Activated CD4-positive, alpha-beta memory T cell treated with anti-CD3 and anti-CD28 coated beads for 36 hours (primary cell): ENCODE data around the gene ZBED5. TPM values are rescaled to one million over a fixed set of nuclear protein-coding genes. Genes with fewer than 3 reads are reported as not detected.
A peak's percentile ranks its signal among the peaks of the same experiment; 100 is the strongest.

Experiments
- CTCF ChIA-PET: fragments of 350-600 bp; sonication (Branson Sonifier 250); formaldehyde crosslinking; loops from one replicate; lab custom pipeline; 2021; ENCODE audit warnings: antibody characterized with exemption, inconsistent platforms; lab: Charles Lee
- POLR2A ChIA-PET: fragments of 350-600 bp; sonication (Branson Sonifier 250); formaldehyde crosslinking; loops from one replicate; lab custom pipeline; 2021; ENCODE audit warnings: antibody characterized with exemption; lab: Charles Lee
- DNase-seq: peaks from one replicate; pipeline ENCODE4 v3.0.0-alpha.2; 2020
- H3K27ac Mint-ChIP-seq: one replicate; pipeline ENCODE4 v1.8.0; 2021; ENCODE audit warnings: mixed read lengths
- H3K27me3 Mint-ChIP-seq: one replicate; pipeline ENCODE4 v1.8.0; 2021; ENCODE audit warnings: mixed read lengths
- H3K36me3 Mint-ChIP-seq: one replicate; pipeline ENCODE4 v1.8.0; 2021; ENCODE audit warnings: mixed read lengths
- H3K4me1 Mint-ChIP-seq: one replicate; pipeline ENCODE4 v1.8.0; 2021; ENCODE audit warnings: low read depth, mixed read lengths
- H3K4me3 Mint-ChIP-seq: one replicate; pipeline ENCODE4 v1.8.0; 2021; ENCODE audit warnings: mild to moderate bottlenecking, mixed read lengths
- H3K9me3 Mint-ChIP-seq: one replicate; pipeline ENCODE4 v1.8.0; 2021; ENCODE audit warnings: mixed read lengths
- intact Hi-C: fragments of 100-400 bp; cut with micrococcal nuclease; formaldehyde crosslinking; loops from one replicate; pipeline ENCODE4 v1.15.1; 2023
- total RNA-seq, 2 experiments: library from RNA; stranded (reverse); gene quantifications; one replicate each; pipeline ENCODE4 v1.2.3, GENCODE V29; 2021

The ZBED5 gene
- 10 to 100 TPM; 39.8 to 43.3 TPM for total RNA-seq

DNA sequence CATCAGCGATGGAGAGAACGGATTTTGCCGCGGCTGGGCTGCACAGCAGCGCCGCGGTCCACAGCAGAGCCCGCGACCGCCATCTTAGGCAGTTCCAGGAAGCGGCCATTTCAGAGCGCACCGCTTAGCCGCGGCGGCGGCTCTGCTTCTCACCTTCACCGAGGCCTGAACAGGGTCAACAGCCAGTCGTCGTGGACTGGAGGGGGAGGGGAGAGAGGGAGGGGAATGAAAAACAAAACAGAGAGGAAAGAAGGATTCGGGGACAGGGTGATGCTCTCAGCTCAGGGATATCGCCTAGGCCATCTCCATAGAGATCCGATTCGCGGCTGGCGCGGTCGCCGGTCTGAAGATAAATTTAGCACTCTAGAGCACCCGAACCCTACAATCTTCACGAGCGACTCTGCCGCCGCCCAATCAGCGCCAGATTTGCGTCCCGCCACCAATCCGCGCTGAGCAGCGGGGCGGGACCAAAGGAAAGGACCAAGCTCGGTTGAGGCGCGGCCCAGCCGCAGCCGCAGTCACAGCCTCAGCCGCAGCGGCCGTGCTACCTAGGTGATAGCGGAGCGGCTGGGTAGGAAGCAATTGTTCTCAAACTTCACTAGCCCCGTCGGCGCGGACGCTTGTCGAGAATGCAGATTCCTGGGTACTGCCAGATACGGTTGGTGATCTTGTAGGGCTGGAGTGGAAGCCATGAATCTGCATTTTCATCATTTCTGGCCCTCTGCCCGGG lies at the start of gene ZBED5:
Gene ZBED5 (minus strand): TSS at position 345 of the 730 bp plus-strand sequence. CDS start 3,108 bp downstream, outside the sequence.
- intact Hi-C loops, result loop anchor here (1.0 to 5.0 kb wide), 6 partner anchors 49 to 1397 kb away; partner anchors contain the start of genes AMPD3, CTR9, USP47 and ZNF143
- H3K4me3 Mint-ChIP-seq, result peak within 1 kb of the TSS; percentile 97
- DNase-seq, result peak; percentile 98
- H3K27me3 Mint-ChIP-seq, result no peaks in the 10 kb centered on the region
- POLR2A ChIA-PET, result interaction anchor here (0.7 to 7.6 kb wide), 14 partner anchors 9 to 985 kb away, joined by 3 to 156 read pairs (median 4); partner anchors contain the start of gene EIF4G2
- CTCF ChIA-PET, result interaction anchor here (1.1 to 2.9 kb wide), 10 partner anchors 9 to 180 kb away, joined by 3 to 17 read pairs (median 4); partner anchors contain the start of gene EIF4G2
- no peaks in the 10 kb centered on the region for H3K9me3 Mint-ChIP-seq
- H3K36me3 Mint-ChIP-seq, result peaks cover 30% of the 10 kb centered on the region
- H3K27ac Mint-ChIP-seq, result peak within 1 kb of the TSS; percentile 99
- H3K4me1 Mint-ChIP-seq, result peaks cover 33% of the 10 kb centered on the region

DNA sequence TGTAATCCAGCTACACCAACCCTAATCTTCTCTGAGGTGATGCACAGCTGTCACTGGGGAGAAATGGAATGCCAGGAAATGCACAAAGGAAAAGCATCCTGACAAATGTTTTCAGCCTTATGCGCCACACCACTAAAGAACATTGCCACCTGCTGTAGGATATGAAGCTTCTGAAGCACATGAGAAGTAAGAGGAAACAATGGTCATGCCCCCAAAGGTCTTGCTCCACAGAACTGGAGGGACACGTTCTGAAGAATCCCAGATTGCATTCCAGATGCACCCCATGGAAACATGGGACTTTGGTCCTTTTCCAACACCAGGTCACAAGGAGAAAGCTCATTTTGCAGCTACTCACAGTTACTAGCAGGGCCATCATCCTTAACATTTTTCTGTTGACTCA lies 48.7 kb upstream of the ZBED5 start:
- Mint-ChIP-seq H3K36me3 (no peaks in the 10 kb centered on the region), H3K27ac (no peak overlapping the region), H3K27me3 (peaks cover 21% of the 10 kb centered on the region), H3K4me3 (no peak overlapping the region), H3K9me3 (no peaks in the 10 kb centered on the region), H3K4me1 (no peaks in the 10 kb centered on the region)
- intact Hi-C loops, result no loop called here
- no peak for DNase-seq
- ChIA-PET CTCF (interaction anchor here (0.6 to 2.4 kb wide), 7 partner anchors 27 to 256 kb away, joined by 3 to 13 read pairs (median 3); partner anchors contain the start of gene EIF4G2), POLR2A (interaction anchor here (1.2 kb wide), 1 partner anchor 48 kb away, joined by 5 read pairs; no protein-coding TSS in a partner anchor)

DNA sequence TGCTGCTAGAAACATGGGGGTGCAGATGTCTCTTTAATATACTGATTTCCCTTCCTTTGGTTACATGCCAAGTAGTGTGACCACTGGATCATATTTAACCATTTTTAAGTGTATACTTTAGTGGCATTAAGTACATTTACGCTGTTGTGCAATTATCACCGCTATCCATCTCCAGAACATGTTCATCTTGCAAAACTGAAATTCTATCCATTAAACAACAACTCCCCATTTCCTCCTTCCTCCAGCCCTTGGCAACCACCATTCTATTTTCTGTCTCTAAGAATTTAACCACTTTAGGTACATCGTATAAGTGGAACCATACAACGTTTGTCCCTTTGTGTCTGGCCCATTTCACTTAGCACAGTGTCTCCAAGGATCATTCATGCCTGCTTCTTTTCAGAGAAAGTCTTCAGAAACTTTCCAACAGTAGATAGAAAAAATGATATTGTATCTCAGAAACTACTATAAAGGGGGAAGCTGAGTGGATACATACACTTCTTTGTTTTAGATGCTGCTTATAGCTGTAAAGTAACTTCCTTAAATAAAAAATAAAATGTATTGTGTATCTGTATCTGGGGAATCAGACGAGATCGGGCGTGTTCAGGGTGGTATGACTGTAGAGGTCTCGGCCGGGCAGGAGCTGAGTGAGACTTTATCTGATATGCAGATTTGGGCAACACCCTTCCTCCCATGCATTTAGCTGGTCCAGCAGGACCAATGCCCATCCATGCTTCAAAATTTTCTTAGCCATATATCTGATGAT lies 44.6 kb upstream of the ZBED5 start:
- peaks cover 6% of the 10 kb centered on the region for H3K4me1 Mint-ChIP-seq
- no peak for DNase-seq
- no peak overlapping the region for H3K27ac Mint-ChIP-seq
- no peaks in the 10 kb centered on the region for H3K36me3 Mint-ChIP-seq
- H3K4me3 Mint-ChIP-seq, result no peak overlapping the region
- peaks cover 21% of the 10 kb centered on the region for H3K27me3 Mint-ChIP-seq
- H3K9me3 Mint-ChIP-seq, result no peaks in the 10 kb centered on the region
- ChIA-PET POLR2A (no interaction called here), CTCF (interaction anchor here (1.1 to 1.5 kb wide), 3 partner anchors 11 to 110 kb away, joined by 3 to 6 read pairs (median 4); no protein-coding TSS in a partner anchor)
- intact Hi-C loops, result no loop called here

DNA sequence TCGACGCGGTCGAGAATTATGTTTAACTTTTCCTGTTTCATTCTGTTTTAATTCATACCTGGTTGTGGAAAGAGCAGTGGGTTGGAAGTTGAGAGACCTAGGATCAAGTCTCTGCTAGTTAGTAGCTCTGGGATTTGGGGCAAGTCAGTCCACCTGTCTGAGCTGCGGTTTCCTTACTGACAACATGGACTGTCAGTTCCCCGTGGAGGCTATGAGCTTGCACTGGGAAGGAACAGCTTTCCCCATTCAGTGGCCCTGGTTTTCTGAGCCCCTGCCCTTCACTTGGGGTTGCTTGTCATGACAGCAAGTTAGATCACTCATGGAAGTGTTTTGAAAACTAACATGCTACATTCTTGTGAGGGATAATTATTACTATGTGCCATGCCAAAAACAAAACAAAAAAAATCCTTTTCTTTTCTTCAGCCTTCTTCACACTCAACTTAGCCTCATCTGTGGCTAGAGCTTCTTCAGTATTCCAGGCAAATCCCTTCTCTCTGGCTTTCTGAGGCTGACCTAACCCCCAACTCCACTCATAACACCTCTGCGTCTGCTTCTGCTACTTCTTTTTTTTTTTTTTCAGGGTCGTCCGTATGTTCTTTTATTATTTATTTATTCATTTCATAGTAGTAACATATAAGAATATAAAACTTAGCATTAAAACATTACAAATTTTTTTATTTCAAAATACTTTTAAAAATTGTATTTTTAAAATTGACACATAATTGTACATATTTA lies 43.0 kb upstream of the ZBED5 start:
- intact Hi-C loops, result no loop called here
- ChIA-PET CTCF (interaction anchor here (1.3 to 1.5 kb wide), 2 partner anchors 22 to 108 kb away, joined by 4 to 7 read pairs; no protein-coding TSS in a partner anchor), POLR2A (no interaction called here)
- Mint-ChIP-seq H3K4me1 (peaks cover 6% of the 10 kb centered on the region), H3K27ac (no peak overlapping the region), H3K36me3 (no peaks in the 10 kb centered on the region), H3K9me3 (no peaks in the 10 kb centered on the region), H3K4me3 (no peak overlapping the region), H3K27me3 (peaks cover 16% of the 10 kb centered on the region)
- DNase-seq, result no peak

DNA sequence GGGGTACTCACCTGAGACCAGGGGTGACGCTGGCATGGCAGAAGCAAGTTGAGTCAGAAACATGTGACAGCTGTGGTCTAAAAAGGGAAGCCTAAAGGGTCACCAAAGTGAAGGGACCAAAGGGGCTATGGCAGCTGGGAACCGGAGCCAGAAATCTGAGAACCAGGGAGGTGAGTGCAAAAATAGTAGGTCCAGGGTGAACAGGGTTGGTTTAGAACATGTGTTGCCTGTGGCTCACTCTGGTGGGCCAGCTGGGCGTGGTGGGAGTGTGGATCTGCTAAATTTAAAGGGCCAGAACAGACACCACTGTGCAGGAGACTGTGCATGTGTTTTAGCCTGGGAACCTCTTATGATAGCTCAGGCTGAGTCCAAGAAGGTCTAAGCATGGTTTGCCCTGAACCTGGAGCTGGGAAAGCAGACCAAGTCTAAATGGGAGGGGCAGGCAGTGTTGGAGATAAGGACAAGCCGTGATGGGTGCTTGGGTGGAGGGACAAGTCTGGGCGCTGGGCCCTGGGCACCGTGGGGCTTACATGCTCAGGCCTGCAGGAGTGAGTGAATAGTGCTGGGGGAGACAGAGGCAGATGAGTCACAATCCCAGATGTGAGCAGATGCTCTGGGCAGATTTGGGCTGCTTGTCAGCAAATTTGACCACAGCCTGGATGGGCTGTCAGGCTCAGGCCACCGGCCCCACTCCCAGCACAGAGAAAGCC lies 41.4 kb upstream of the ZBED5 start:
- ChIA-PET CTCF (interaction anchor here (1.2 to 1.3 kb wide), 2 partner anchors 20 to 129 kb away, joined by 3 to 4 read pairs; no protein-coding TSS in a partner anchor), POLR2A (no interaction called here)
- Mint-ChIP-seq H3K4me3 (no peak overlapping the region), H3K4me1 (peaks cover 6% of the 10 kb centered on the region), H3K27me3 (peaks cover 9% of the 10 kb centered on the region), H3K27ac (no peak overlapping the region), H3K36me3 (no peaks in the 10 kb centered on the region), H3K9me3 (no peaks in the 10 kb centered on the region)
- peak; percentile 11 for DNase-seq
- intact Hi-C loops, result no loop called here

DNA sequence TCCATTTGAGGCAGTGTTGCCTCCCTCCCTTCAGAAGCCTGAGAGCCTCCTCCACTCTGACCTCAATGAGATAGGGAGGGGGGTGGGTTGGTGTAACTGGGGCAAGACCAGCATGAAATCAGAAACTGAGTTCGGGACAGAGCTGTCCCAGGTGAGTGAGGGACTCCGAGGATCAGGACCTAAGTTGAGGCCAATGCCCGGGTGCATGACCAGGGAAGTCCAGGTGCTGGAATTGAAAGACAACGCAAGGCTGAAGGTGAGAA lies 40.8 kb upstream of the ZBED5 start:
- Mint-ChIP-seq H3K4me3 (no peak overlapping the region), H3K27ac (no peak overlapping the region), H3K36me3 (no peaks in the 10 kb centered on the region), H3K27me3 (peaks cover 7% of the 10 kb centered on the region), H3K9me3 (no peaks in the 10 kb centered on the region), H3K4me1 (peaks cover 6% of the 10 kb centered on the region)
- DNase-seq, result no peak
- POLR2A ChIA-PET, result no interaction called here
- intact Hi-C loops, result no loop called here
- CTCF ChIA-PET, result no interaction called here

DNA sequence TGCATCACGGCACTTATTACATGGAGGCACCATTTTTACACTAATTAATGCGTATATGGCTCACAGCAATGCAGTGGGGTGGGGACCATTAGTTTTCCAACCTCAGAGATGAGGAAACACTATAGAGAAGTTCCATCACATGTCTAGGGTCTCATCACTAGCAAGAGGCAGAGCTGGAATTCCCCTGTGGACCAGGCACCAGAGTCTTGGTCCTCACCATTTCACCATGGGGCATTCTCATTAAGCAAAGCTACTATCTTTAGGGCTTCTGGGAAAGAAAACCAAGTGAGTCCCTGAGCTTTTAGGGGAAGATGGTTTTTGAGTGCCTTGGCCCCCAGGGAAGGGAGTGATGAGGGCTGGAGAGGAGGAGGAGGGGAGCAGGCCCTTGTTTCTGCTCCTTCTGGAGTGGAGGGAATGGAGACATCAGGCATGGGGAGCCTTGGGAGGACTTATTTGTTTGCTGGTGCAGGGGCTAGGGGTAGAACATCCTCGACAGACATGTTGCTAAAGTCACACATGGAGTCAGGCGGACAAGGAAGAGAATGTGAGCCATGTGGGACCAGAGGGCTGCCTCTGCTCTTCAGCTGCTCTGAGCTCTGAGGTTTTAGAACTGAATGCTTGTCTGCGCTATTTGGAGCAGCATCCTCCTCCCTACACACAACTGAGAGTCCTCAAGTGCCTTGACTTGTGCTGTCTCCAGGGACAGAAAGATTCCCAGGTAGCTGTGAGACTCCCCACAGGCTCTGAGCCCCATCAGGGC lies 40.3 kb upstream of the ZBED5 start:
- CTCF ChIA-PET, result no interaction called here
- H3K27me3 Mint-ChIP-seq, result peaks cover 3% of the 10 kb centered on the region
- POLR2A ChIA-PET, result no interaction called here

DNA sequence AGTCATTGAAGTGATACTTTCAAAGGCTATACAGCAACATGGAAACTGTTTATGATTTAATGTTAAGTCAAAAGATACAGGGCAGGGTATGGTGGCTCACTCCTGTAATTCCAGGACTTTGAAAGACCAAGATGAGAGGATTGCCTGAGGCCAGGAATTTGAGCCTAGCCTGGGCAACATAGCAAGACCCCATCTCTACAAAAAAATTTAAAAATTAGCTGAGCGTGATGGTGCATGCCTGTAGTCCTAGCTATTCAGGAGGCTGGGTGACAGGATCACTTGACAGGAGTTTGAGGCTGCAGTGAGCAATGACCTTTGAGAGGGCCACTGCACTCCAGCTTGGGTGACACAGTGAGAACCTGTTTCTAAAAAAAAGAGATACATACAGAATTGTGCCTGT lies 39.3 kb upstream of the ZBED5 start:
- intact Hi-C loops, result no loop called here
- ChIA-PET CTCF (no interaction called here), POLR2A (no interaction called here)
- DNase-seq, result no peak
- Mint-ChIP-seq H3K4me3 (no peak overlapping the region), H3K27ac (no peak overlapping the region), H3K27me3 (no peaks in the 10 kb centered on the region), H3K36me3 (no peaks in the 10 kb centered on the region), H3K9me3 (no peaks in the 10 kb centered on the region), H3K4me1 (peaks cover 6% of the 10 kb centered on the region)

More for the DNA sequence above, 40.3 kb upstream of the ZBED5 start:
- DNase-seq, result no peak
- Mint-ChIP-seq H3K9me3 (no peaks in the 10 kb centered on the region), H3K36me3 (no peaks in the 10 kb centered on the region), H3K4me3 (no peak overlapping the region), H3K4me1 (peaks cover 6% of the 10 kb centered on the region), H3K27ac (no peak overlapping the region)
- intact Hi-C loops, result no loop called here

DNA sequence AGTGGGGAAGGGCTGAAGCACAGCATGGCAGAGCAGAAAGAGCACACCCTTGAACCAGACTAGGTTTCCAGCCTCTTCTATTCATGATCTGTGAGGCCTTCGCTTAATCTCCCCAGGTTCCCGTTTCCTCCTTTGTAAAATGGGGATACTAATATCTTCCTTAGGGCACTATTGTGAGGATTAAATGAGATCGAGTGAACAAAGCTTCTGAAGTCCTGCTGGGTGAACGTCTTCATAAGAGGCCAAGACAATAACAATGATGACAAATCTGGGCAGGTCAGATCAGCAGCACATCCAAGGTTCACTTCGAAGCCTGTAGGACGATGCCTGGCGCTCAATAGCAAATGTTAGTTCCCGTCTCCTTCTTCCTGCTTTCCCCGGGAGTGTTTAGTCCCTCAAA lies 38.6 kb upstream of the ZBED5 start:
- no peak for DNase-seq
- Mint-ChIP-seq H3K27ac (no peak overlapping the region), H3K27me3 (no peaks in the 10 kb centered on the region), H3K4me1 (peaks cover 6% of the 10 kb centered on the region), H3K36me3 (no peaks in the 10 kb centered on the region), H3K4me3 (no peak overlapping the region), H3K9me3 (no peaks in the 10 kb centered on the region)
- CTCF ChIA-PET, result no interaction called here
- POLR2A ChIA-PET, result no interaction called here
- intact Hi-C loops, result no loop called here

DNA sequence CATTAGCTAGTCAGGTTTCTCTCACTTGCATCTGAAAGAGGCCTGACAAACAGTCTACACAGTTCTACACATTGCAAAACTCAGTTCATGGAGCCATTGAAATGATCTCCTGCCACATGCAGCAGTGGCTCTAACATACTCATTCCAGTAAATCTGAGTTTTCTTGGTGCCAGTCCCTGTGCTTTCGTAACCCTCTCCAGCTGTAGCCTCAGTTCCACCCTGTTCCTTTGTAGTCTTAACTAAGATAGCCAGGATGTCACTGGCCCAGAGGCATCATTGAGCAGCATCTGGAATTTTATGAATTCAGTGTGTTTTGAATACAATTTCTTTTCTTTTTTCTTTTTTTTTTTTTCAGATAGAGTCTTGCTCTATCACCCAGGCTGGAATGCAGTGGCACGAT lies 37.4 kb upstream of the ZBED5 start:
- CTCF ChIA-PET, result interaction anchor here (2.4 kb wide), 1 partner anchor 17 kb away, joined by 9 read pairs; no protein-coding TSS in a partner anchor
- H3K9me3 Mint-ChIP-seq, result peaks cover 3% of the 10 kb centered on the region
- H3K4me3 Mint-ChIP-seq, result no peak overlapping the region

DNA sequence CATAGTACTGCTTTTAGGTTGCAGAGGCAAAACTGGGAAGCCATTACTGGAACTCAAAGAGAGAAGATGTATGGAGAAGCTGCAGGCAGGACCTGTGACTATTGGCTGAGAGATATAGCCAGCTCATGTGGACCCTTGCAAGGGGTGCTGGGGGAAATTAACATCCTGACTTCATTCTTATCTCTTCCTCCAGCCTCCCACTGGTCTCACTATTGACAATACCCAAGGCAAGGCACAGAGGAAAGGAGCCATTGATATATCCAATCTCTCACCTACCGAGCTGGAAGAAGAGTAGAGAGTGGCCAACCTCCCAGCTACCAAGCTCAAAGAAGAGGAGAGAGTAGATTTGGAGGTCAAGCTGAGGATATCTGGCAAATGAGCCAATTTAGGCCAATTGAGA lies 36.8 kb upstream of the ZBED5 start:
- ChIA-PET POLR2A (no interaction called here), CTCF (interaction anchor here (2.4 kb wide), 1 partner anchor 16 kb away, joined by 9 read pairs; no protein-coding TSS in a partner anchor)
- H3K9me3 Mint-ChIP-seq, result peaks cover 9% of the 10 kb centered on the region
- H3K27me3 Mint-ChIP-seq, result peaks cover 3% of the 10 kb centered on the region
- intact Hi-C loops, result no loop called here
- H3K4me1 Mint-ChIP-seq, result peaks cover 6% of the 10 kb centered on the region
- no peak overlapping the region for H3K27ac Mint-ChIP-seq
- H3K36me3 Mint-ChIP-seq, result peaks cover 3% of the 10 kb centered on the region
- no peak for DNase-seq
- H3K4me3 Mint-ChIP-seq, result no peak overlapping the region

More for the DNA sequence above, 37.4 kb upstream of the ZBED5 start:
- DNase-seq, result no peak
- H3K36me3 Mint-ChIP-seq, result no peaks in the 10 kb centered on the region
- H3K4me1 Mint-ChIP-seq, result peaks cover 6% of the 10 kb centered on the region
- POLR2A ChIA-PET, result no interaction called here
- H3K27me3 Mint-ChIP-seq, result no peaks in the 10 kb centered on the region
- intact Hi-C loops, result no loop called here
- no peak overlapping the region for H3K27ac Mint-ChIP-seq
